Amniotic epithelial cell (primary cell): ENCODE results near the gene GPN3.
"Not testable (repeated sequence)": the region's sequence is repeated elsewhere in the genome, so short reads cannot be mapped to it uniquely, and the experiment has no call there.

ENCODE experiments used
- DNase-seq: peaks from one replicate; pipeline ENCODE4 v3.0.0-alpha.2; 2010; ENCODE audit warnings: low read depth

GPN3 gene

GRCh38 chr12:110444455-110444854 lies 23.6 kb downstream of the GPN3 start:
- no peak for DNase-seq

- peak; percentile 34 for DNase-seq
These were observed 31.8 kb downstream of the GPN3 start for GRCh38 chr12:110436231-110436630.

- no peak for DNase-seq
These were observed 36.0 kb downstream of the GPN3 start for GRCh38 chr12:110431957-110432587.

- DNase-seq, result not testable (repeated sequence)
These were observed 38.4 kb downstream of the GPN3 start for GRCh38 chr12:110429676-110430075.

GRCh38 chr12:110426406-110426805 lies 41.7 kb downstream of the GPN3 start:
- DNase-seq, result no peak

GRCh38 chr12:110424237-110424636 lies 43.8 kb downstream of the GPN3 start:
- DNase-seq, result no peak

- no peak for DNase-seq
These were observed 46.4 kb downstream of the GPN3 start for GRCh38 chr12:110421701-110422100.

- DNase-seq, result peak; percentile 24
These were observed 46.8 kb downstream of the GPN3 start for GRCh38 chr12:110421159-110421661.

- DNase-seq, result not testable (repeated sequence)
These were observed 47.4 kb downstream of the GPN3 start for GRCh38 chr12:110420644-110421043.

- not testable (repeated sequence) for DNase-seq
These were observed 50.9 kb downstream of the GPN3 start for GRCh38 chr12:110417113-110417512.

- DNase-seq, result not testable (repeated sequence)
These were observed 58.0 kb downstream of the GPN3 start for GRCh38 chr12:110410086-110410485.

- not testable (repeated sequence) for DNase-seq
These were observed 62.9 kb downstream of the GPN3 start for GRCh38 chr12:110405126-110405662.

- peak; percentile 36 for DNase-seq
These were observed 63.9 kb downstream of the GPN3 start for GRCh38 chr12:110403976-110404682.

- DNase-seq, result peak; percentile 86
These were observed 64.7 kb downstream of the GPN3 start, which contains the start of gene ANAPC7 for GRCh38 chr12:110403146-110403975. ANAPC7 (minus strand) TSS chr12:110403708; CDS start chr12:110403627, 81 bp downstream.
